GM23338 (cell line): ENCODE results near the gene ECHDC3. TPM values are rescaled to one million over a fixed set of nuclear protein-coding genes. Genes with fewer than 3 reads are reported as not detected.

ENCODE experiments used
- ATAC-seq: fragments of 200-7000 bp; cut with Tn5 transposase; 3 replicates; pipeline ENCODE4 v1.9.1; 2020
- DNase-seq: peaks from one replicate; pipeline ENCODE4 v3.0.0-alpha.2; 2015; ENCODE audit warnings: low spot score
- H2AFZ ChIP-seq: fragments of 200-600 bp; sonication (generic); 2 replicates; pipeline ENCODE4 v1.8.0; 2016; ENCODE audit warnings: antibody characterized with exemption, mild to moderate bottlenecking, moderate library complexity
- H3F3A ChIP-seq: fragments of 200-600 bp; sonication (generic); replicated peaks from 2 replicates; pipeline ENCODE4 v1.8.0; 2017; ENCODE audit warnings: antibody characterized with exemption, mixed run types, low read depth
- H3K27ac ChIP-seq: fragments of 200-600 bp; sonication (generic); 2 replicates; pipeline ENCODE4 v1.6.1; 2016; ENCODE audit warnings: low read depth
- H3K27me3 ChIP-seq: fragments of 200-600 bp; sonication (generic); 2 replicates; pipeline ENCODE4 v1.8.0; 2016; ENCODE audit warnings: mild to moderate bottlenecking, mixed run types, moderate library complexity; ENCODE audit not compliant: insufficient read depth
- H3K36me3 ChIP-seq: fragments of 200-600 bp; sonication (generic); 2 replicates; pipeline ENCODE4 v1.8.0; 2016; ENCODE audit warnings: mild to moderate bottlenecking; ENCODE audit not compliant: insufficient read depth
- H3K4me1 ChIP-seq: fragments of 200-600 bp; sonication (generic); 2 replicates; pipeline ENCODE4 v1.8.0; 2016; ENCODE audit warnings: mild to moderate bottlenecking, moderate library complexity; ENCODE audit not compliant: insufficient read depth
- H3K4me2 ChIP-seq: fragments of 200-600 bp; sonication (generic); 2 replicates; pipeline ENCODE4 v1.7.1; 2017; ENCODE audit warnings: mixed run types
- H3K4me3 ChIP-seq: fragments of 200-600 bp; sonication (generic); 2 replicates; pipeline ENCODE4 v1.6.1; 2016; ENCODE audit warnings: mixed run types
- H3K79me2 ChIP-seq: fragments of 200-600 bp; sonication (generic); replicated peaks from 2 replicates; pipeline ENCODE4 v1.8.0; 2017; ENCODE audit warnings: mild to moderate bottlenecking; ENCODE audit not compliant: insufficient read depth
- H3K9me2 ChIP-seq: fragments of 200-600 bp; sonication (generic); 2 replicates; pipeline ENCODE4 v1.8.0; 2017; ENCODE audit not compliant: insufficient read depth
- H4K20me1 ChIP-seq: fragments of 200-600 bp; sonication (generic); replicated peaks from 2 replicates; pipeline ENCODE4 v1.8.0; 2017; ENCODE audit warnings: mild to moderate bottlenecking; ENCODE audit not compliant: insufficient read depth
- H3K27ac Mint-ChIP-seq: 2 replicates; pipeline ENCODE4 v1.8.0; 2020; ENCODE audit warnings: inconsistent platforms, mild to moderate bottlenecking, moderate library complexity, mixed read lengths
- H3K27me3 Mint-ChIP-seq: 3 replicates; pipeline ENCODE4 v1.8.0; 2022; ENCODE audit warnings: low read depth, mild to moderate bottlenecking, moderate library complexity, mixed read lengths, inconsistent platforms; ENCODE audit not compliant: insufficient read depth, poor library complexity
- H3K36me3 Mint-ChIP-seq: 3 replicates; pipeline ENCODE4 v1.8.0; 2021; ENCODE audit warnings: low read depth, mild to moderate bottlenecking, inconsistent platforms, moderate library complexity, mixed read lengths
- H3K4me1 Mint-ChIP-seq: 3 replicates; pipeline ENCODE4 v1.8.0; 2020; ENCODE audit warnings: mild to moderate bottlenecking, inconsistent platforms, mixed read lengths
- H3K4me3 Mint-ChIP-seq: 3 replicates; pipeline ENCODE4 v1.8.0; 2021; ENCODE audit warnings: moderate library complexity, mild to moderate bottlenecking, inconsistent platforms, mixed read lengths
- H3K9me3 Mint-ChIP-seq: 3 replicates; pipeline ENCODE4 v1.8.0; 2020; ENCODE audit warnings: moderate library complexity, mild to moderate bottlenecking, inconsistent platforms, mixed read lengths
- CREB1 ChIP-seq: fragments of 250-450 bp; sonication (Bioruptor Pico); IDR thresholded peaks from 2 replicates; pipeline ENCODE4 v1.5.0; 2020; ENCODE audit warnings: low read depth, mild to moderate bottlenecking, moderate library complexity
- ETS1 ChIP-seq: IDR thresholded peaks from 2 replicates; pipeline ENCODE4 v1.6.1; 2016; ENCODE audit warnings: antibody characterized with exemption
- EZH2 ChIP-seq: fragments of 200-600 bp; sonication (generic); IDR thresholded peaks from one replicate; pipeline ENCODE4 v1.8.0; 2017; ENCODE audit warnings: antibody characterized with exemption, mild to moderate bottlenecking, low read depth; ENCODE audit not compliant: unreplicated experiment
- EZH2phosphoT487 ChIP-seq: fragments of 200-600 bp; sonication (generic); IDR thresholded peaks from one replicate; pipeline ENCODE4 v1.8.1; 2018; ENCODE audit warnings: antibody characterized with exemption; ENCODE audit not compliant: unreplicated experiment
- POLR2AphosphoS5 ChIP-seq: IDR thresholded peaks from 2 replicates; pipeline ENCODE4 v1.6.1; 2016; ENCODE audit warnings: antibody characterized with exemption, low read depth
- REST ChIP-seq: IDR thresholded peaks from one replicate; pipeline ENCODE4 v1.6.1; 2018; ENCODE audit warnings: antibody characterized with exemption; ENCODE audit not compliant: unreplicated experiment
- STAT1 ChIP-seq: IDR thresholded peaks from one replicate; pipeline ENCODE4 v1.6.1; 2016; ENCODE audit warnings: antibody characterized with exemption; ENCODE audit not compliant: unreplicated experiment
- ZNF114 ChIP-seq: fragments of 250-450 bp; sonication (Bioruptor Pico); IDR thresholded peaks from 2 replicates; pipeline ENCODE4 v1.5.0; 2020; ENCODE audit warnings: mild to moderate bottlenecking, moderate library complexity
- ZNF331 ChIP-seq: fragments of 250-450 bp; sonication (Bioruptor Pico); IDR thresholded peaks from 2 replicates; pipeline ENCODE4 v1.5.0; 2020; ENCODE audit warnings: low read depth, mild to moderate bottlenecking, moderate library complexity
- polyA plus RNA-seq: library from polyadenylated mRNA; unstranded; fragments of >200 nt; fragmentation: Nextera tagmentation; extraction: Ambion mirVana; gene quantifications from 2 replicates; pipeline ENCODE4 v1.2.1, GENCODE V29; 2016
- total RNA-seq: library from RNA; depleted of rRNA; stranded (reverse); fragments of >200 nt; shearing (Covaris generic); gene quantifications from 2 replicates; pipeline ENCODE4 v1.2.3, GENCODE V29; 2014

Gene ECHDC3
- total and polyA plus RNA-seq, 2 experiments from 2014 or later, result 16.3 to 50.1 TPM

GRCh38 chr10:11719496-11720259 lies 22.5 kb upstream of the ECHDC3 start:
- H3F3A ChIP-seq, result no peaks in the 10 kb centered on the region

More at GRCh38 chr10:11719496-11720259, 22.5 kb upstream of the ECHDC3 start:
- Histone ChIP-seq H3K27ac (no peak overlapping the region), H3K27me3 (no peaks in the 10 kb centered on the region), H3K4me2 (no peak overlapping the region), H4K20me1 (no peaks in the 10 kb centered on the region), H3K4me1 (no peaks in the 10 kb centered on the region), H3K36me3 (no peaks in the 10 kb centered on the region), H2AFZ (0 out of 2 replicates have a peak overlapping the region, but pooled peaks have one; percentile 59), H3K4me3 (no peak overlapping the region), H3K9me2 (no peaks in the 10 kb centered on the region), H3K79me2 (no peaks in the 10 kb centered on the region)
- Mint-ChIP-seq H3K4me1 (no peaks in the 10 kb centered on the region), H3K36me3 (peaks cover 6% of the 10 kb centered on the region; the same call in 2 of the 3 replicates), H3K4me3 (no peak overlapping the region), H3K27ac (no peak overlapping the region), H3K27me3 (peaks cover 4% of the 10 kb centered on the region), H3K9me3 (peaks cover 13% of the 10 kb centered on the region)
- TF ChIP-seq STAT1, result no peak
- TF ChIP-seq CREB1 (CRISPR knock-in tag), result no peak
- no peak for TF ChIP-seq ZNF114 (CRISPR knock-in tag)
- TF ChIP-seq EZH2, result no peak
- no peak for TF ChIP-seq ZNF331
- no peak for TF ChIP-seq REST
- TF ChIP-seq ETS1, result no peak
- no peak for TF ChIP-seq POLR2AphosphoS5
- TF ChIP-seq EZH2phosphoT487, result no peak
- ATAC-seq (no peak), DNase-seq (no peak)
